GM18502 (cell line): ENCODE results near the gene A3GALT2.

Source experiments
- ATAC-seq: cut with Tn5 transposase; IDR thresholded peaks from one replicate; pipeline ENCODE4 v1.9.1; 2021; ENCODE audit warnings: mild to moderate bottlenecking; ENCODE audit not compliant: unreplicated experiment, poor library complexity

A3GALT2 gene

DNA sequence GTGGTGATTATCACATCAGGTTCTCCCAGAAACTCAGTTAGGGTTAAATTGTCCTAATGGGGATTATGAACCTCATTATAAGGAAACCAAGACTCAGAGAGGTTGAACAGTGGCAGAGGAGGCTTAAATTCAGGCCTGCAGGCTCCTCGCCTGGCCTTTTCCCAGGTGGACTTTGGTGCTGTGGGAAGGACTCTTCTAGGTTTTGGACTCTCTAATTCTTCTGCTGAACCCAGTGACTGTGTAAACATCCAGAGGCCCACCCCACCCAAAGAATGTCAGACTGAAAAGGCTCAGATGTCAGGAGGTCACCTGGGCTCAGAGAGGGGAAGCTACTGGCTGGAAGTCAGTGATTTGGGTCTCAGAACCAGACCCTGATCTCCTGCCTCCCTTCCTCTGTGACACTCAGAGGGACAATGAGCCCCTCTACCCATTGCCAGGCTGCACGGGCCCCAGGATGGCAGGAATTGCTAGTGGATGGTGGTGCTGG, 62.1 kb downstream of the A3GALT2 start:
- ATAC-seq: no peak

DNA sequence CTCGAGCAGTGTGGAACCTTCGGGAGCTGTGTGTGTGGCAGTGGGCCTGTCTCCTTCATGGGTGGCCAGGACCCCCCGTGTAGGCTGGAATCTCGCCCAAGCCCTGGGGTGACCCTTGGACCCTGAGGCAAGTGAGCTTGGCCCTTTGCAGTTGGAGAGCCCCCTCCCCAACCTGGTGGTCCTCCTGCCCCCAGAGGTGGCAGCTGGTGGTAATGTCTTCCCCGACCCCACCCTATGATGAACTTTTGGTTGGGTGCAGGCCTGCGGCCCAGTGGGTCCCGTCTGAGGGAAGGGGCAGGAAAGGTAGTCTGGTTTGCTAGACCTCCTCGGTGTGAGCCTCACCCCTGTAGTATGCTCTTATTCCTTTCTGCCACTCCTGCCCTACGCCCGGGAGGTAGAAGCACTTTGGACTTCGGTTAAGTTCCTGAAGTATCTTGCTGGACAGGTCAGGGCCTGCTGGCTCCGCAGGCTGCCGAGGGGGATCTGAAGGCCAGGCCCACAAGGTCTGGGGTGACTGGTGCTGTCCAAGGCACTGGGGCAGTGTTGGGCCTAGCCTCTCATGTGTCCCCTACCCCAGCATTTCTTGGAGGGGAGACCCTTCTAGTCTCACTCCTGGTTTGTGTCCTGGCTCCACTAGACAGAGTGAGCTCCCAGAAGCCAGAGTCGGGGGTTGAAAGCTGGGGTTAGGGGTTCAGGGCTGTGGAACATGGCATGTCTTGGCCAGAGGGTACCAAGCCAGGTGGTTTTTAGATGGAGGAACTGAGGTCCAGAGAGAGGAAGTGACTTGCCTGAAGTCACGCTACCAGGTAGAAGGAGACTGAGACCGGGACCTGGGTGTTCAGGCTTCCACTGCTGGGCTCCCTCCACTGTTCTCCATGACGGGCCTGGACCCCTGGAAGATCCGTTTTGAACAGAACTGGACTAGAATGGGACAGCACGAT, 62.9 kb downstream of the A3GALT2 start:
- ATAC-seq: no peak

DNA sequence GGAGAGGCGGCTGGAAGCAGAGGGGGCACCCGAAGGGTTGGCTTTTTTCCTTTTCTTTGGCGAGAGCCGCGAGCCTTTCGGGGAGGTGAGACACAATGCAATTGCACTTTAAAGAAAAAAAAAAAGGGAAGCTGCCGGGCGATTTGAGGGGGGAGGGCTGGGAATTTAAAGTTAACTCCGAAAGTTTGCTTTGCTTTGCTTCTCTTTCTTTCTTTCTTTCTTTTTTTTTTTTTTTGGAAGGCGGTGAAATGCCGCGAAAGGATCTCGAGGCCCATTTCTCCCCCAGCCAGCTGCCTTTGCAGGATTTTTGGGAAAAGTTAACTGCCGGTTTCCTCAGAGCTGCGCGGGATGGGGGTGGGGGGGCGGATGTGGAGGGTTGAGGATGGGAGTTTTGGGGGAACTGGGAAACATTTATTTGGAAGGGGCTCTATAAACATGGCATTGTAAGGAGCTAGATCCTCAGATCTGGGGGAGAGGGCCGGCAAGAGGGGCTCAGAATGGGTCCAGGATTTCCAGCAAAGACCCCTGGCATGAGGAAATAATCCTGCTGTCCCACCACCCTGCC, 63.6 kb downstream of the A3GALT2 start:
- ATAC-seq: no peak
